Measurements from ENCODE around the gene PARP1.

The PARP1 gene

GRCh38 chr1:226441629-226442028, 33.7 kb upstream of the PARP1 start:
- H2BK120ac ChIP-seq (ENCODE audit: low read depth, low read length), result no peak overlapping the region
- H3K9me3 ChIP-seq (ENCODE audit: control insufficient read depth, low read length), result no peaks in the 10 kb centered on the region
- no peak overlapping the region for H3K27ac ChIP-seq (ENCODE audit: low read length, poor library complexity, severe bottlenecking)
- H3K14ac ChIP-seq (ENCODE audit: low read length in 2 of 2), result no peak overlapping the region
- no peak for DNase-seq
- peaks cover 3% of the 10 kb centered on the region for H3K4me1 ChIP-seq (ENCODE audit: control insufficient read depth, insufficient read depth, low read depth, low read length)
- no peak overlapping the region for H3K9ac ChIP-seq (ENCODE audit: low read length)
- H3K4ac ChIP-seq (ENCODE audit: low read depth in 1 of 2, low read length in 2 of 2), result no peak overlapping the region
- no peak overlapping the region for H2BK5ac ChIP-seq (ENCODE audit: low read depth, low read length, poor library complexity, severe bottlenecking)
- H3K79me1 ChIP-seq (replicated peaks; ENCODE audit: low read length, poor library complexity, severe bottlenecking), result no peaks in the 10 kb centered on the region
- H4K8ac ChIP-seq (ENCODE audit: low read length), result no peak overlapping the region
- peaks cover 20 to 40% of the 10 kb centered on the region in 2 experiments for H3K27me3 ChIP-seq (ENCODE audit: control insufficient read depth in 1 of 2, insufficient read depth in 1 of 2, low read length in 2 of 2)
- no peak overlapping the region for H4K91ac ChIP-seq (ENCODE audit: low read length)
- H2BK15ac ChIP-seq (ENCODE audit: low read depth, poor library complexity, severe bottlenecking), result no peak overlapping the region
- H2AK5ac ChIP-seq (ENCODE audit: low read length, severe bottlenecking), result no peak overlapping the region
- H2BK12ac ChIP-seq (ENCODE audit: low read length in 2 of 2), result no peak overlapping the region
- no peak overlapping the region for H3K18ac ChIP-seq (ENCODE audit: low read depth in 1 of 2, low read length in 2 of 2)
- H3K4me3 ChIP-seq (ENCODE audit: insufficient read depth in 1 of 2, low read depth in 1 of 2, low read length in 2 of 2), result no peak overlapping the region
- H2AFZ ChIP-seq (ENCODE audit: low read depth, low read length), result no peak overlapping the region
- H3K36me3 ChIP-seq (ENCODE audit: control insufficient read depth in 1 of 2, insufficient read depth in 2 of 2, low read depth in 1 of 2, low read length in 2 of 2), result no peaks in the 10 kb centered on the region
- 77% methylated on average over 6 of the region's 6 CpGs for WGBS
- no peak overlapping the region for H3K4me2 ChIP-seq (ENCODE audit: low read length, poor library complexity, severe bottlenecking)
- peak overlapping the region in 1 of 2 experiments; percentile 59 for H3K23ac ChIP-seq (ENCODE audit: low read length in 2 of 2)

- H4K91ac ChIP-seq (ENCODE audit: low read length), result no peak overlapping the region
- no peak overlapping the region for H4K8ac ChIP-seq (ENCODE audit: low read length)
- no peak overlapping the region for H3K4ac ChIP-seq (ENCODE audit: low read depth in 1 of 2, low read length in 2 of 2)
- H2BK120ac ChIP-seq (ENCODE audit: low read depth, low read length), result no peak overlapping the region
- H2BK15ac ChIP-seq (ENCODE audit: low read depth, poor library complexity, severe bottlenecking), result no peak overlapping the region
- no peak overlapping the region for H3K4me2 ChIP-seq (ENCODE audit: low read length, poor library complexity, severe bottlenecking)
- no peak overlapping the region for H3K4me3 ChIP-seq (ENCODE audit: insufficient read depth in 1 of 2, low read depth in 1 of 2, low read length in 2 of 2)
- WGBS, result 58% methylated on average over 4 of the region's 5 CpGs
- no peak for DNase-seq
- H2AFZ ChIP-seq (ENCODE audit: low read depth, low read length), result no peak overlapping the region
- H3K36me3 ChIP-seq (ENCODE audit: control insufficient read depth in 1 of 2, insufficient read depth in 2 of 2, low read depth in 1 of 2, low read length in 2 of 2), result no peaks in the 10 kb centered on the region
- H2BK12ac ChIP-seq (ENCODE audit: low read length in 2 of 2), result no peak overlapping the region
- H3K79me1 ChIP-seq (replicated peaks; ENCODE audit: low read length, poor library complexity, severe bottlenecking), result no peaks in the 10 kb centered on the region
- H2AK5ac ChIP-seq (ENCODE audit: low read length, severe bottlenecking), result no peak overlapping the region
- no peak overlapping the region for H3K18ac ChIP-seq (ENCODE audit: low read depth in 1 of 2, low read length in 2 of 2)
- H3K27me3 ChIP-seq (ENCODE audit: control insufficient read depth in 1 of 2, insufficient read depth in 1 of 2, low read length in 2 of 2), result peaks cover 22 to 39% of the 10 kb centered on the region in 2 experiments
- no peak overlapping the region for H3K9ac ChIP-seq (ENCODE audit: low read length)
- no peaks in the 10 kb centered on the region for H3K9me3 ChIP-seq (ENCODE audit: control insufficient read depth, low read length)
- peaks cover 3% of the 10 kb centered on the region for H3K4me1 ChIP-seq (ENCODE audit: control insufficient read depth, insufficient read depth, low read depth, low read length)
- no peak overlapping the region for H2BK5ac ChIP-seq (ENCODE audit: low read depth, low read length, poor library complexity, severe bottlenecking)
- no peak overlapping the region for H3K27ac ChIP-seq (ENCODE audit: low read length, poor library complexity, severe bottlenecking)
- no peak overlapping the region for H3K14ac ChIP-seq (ENCODE audit: low read length in 2 of 2)
- no peak overlapping the region for H3K23ac ChIP-seq (ENCODE audit: low read length in 2 of 2)
These were observed 32.6 kb upstream of the PARP1 start for GRCh38 chr1:226440512-226440911.

- Histone ChIP-seq H2AK5ac (ENCODE audit: low read length, severe bottlenecking) (no peak overlapping the region), H2BK120ac (ENCODE audit: low read depth, low read length) (no peak overlapping the region), H2BK12ac (ENCODE audit: low read length in 2 of 2) (no peak overlapping the region), H3K4ac (ENCODE audit: low read depth in 1 of 2, low read length in 2 of 2) (no peak overlapping the region), H3K79me1 (replicated peaks; ENCODE audit: low read length, poor library complexity, severe bottlenecking) (no peaks in the 10 kb centered on the region), H3K23ac (ENCODE audit: low read length in 2 of 2) (no peak overlapping the region), H3K27me3 (ENCODE audit: control insufficient read depth in 1 of 2, insufficient read depth in 1 of 2, low read length in 2 of 2) (peaks cover 23 to 48% of the 10 kb centered on the region in 2 experiments), H3K4me3 (ENCODE audit: insufficient read depth in 1 of 2, low read depth in 1 of 2, low read length in 2 of 2) (no peak overlapping the region), H4K91ac (ENCODE audit: low read length) (no peak overlapping the region), H3K4me1 (ENCODE audit: control insufficient read depth, insufficient read depth, low read depth, low read length) (peaks cover 1% of the 10 kb centered on the region), H2BK5ac (ENCODE audit: low read depth, low read length, poor library complexity, severe bottlenecking) (no peak overlapping the region), H4K8ac (ENCODE audit: low read length) (no peak overlapping the region), H2AFZ (ENCODE audit: low read depth, low read length) (no peak overlapping the region), H2BK15ac (ENCODE audit: low read depth, poor library complexity, severe bottlenecking) (no peak overlapping the region), H3K9ac (ENCODE audit: low read length) (no peak overlapping the region), H3K4me2 (ENCODE audit: low read length, poor library complexity, severe bottlenecking) (no peak overlapping the region), H3K14ac (ENCODE audit: low read length in 2 of 2) (no peak overlapping the region), H3K18ac (ENCODE audit: low read depth in 1 of 2, low read length in 2 of 2) (no peak overlapping the region), H3K27ac (ENCODE audit: low read length, poor library complexity, severe bottlenecking) (no peak overlapping the region), H3K9me3 (ENCODE audit: control insufficient read depth, low read length) (no peaks in the 10 kb centered on the region), H3K36me3 (ENCODE audit: control insufficient read depth in 1 of 2, insufficient read depth in 2 of 2, low read depth in 1 of 2, low read length in 2 of 2) (no peaks in the 10 kb centered on the region)
- no CpG with 5 or more reads among the region's 2 CpGs for WGBS
- peak; percentile 26 for DNase-seq
These were observed 30.1 kb upstream of the PARP1 start for GRCh38 chr1:226438007-226438406.

- Histone ChIP-seq H3K27ac (ENCODE audit: low read length, poor library complexity, severe bottlenecking) (no peak overlapping the region), H3K79me1 (replicated peaks; ENCODE audit: low read length, poor library complexity, severe bottlenecking) (no peaks in the 10 kb centered on the region), H3K9ac (ENCODE audit: low read length) (no peak overlapping the region), H3K23ac (ENCODE audit: low read length in 2 of 2) (no peak overlapping the region), H3K4ac (ENCODE audit: low read depth in 1 of 2, low read length in 2 of 2) (no peak overlapping the region), H3K4me1 (ENCODE audit: control insufficient read depth, insufficient read depth, low read depth, low read length) (no peaks in the 10 kb centered on the region), H3K14ac (ENCODE audit: low read length in 2 of 2) (no peak overlapping the region), H3K9me3 (ENCODE audit: control insufficient read depth, low read length) (no peaks in the 10 kb centered on the region), H2AK5ac (ENCODE audit: low read length, severe bottlenecking) (no peak overlapping the region), H3K36me3 (ENCODE audit: control insufficient read depth in 1 of 2, insufficient read depth in 2 of 2, low read depth in 1 of 2, low read length in 2 of 2) (no peaks in the 10 kb centered on the region), H2BK5ac (ENCODE audit: low read depth, low read length, poor library complexity, severe bottlenecking) (no peak overlapping the region), H2BK12ac (ENCODE audit: low read length in 2 of 2) (no peak overlapping the region), H4K91ac (ENCODE audit: low read length) (no peak overlapping the region), H4K8ac (ENCODE audit: low read length) (no peak overlapping the region), H3K18ac (ENCODE audit: low read depth in 1 of 2, low read length in 2 of 2) (no peak overlapping the region), H2BK15ac (ENCODE audit: low read depth, poor library complexity, severe bottlenecking) (no peak overlapping the region), H3K4me3 (ENCODE audit: insufficient read depth in 1 of 2, low read depth in 1 of 2, low read length in 2 of 2) (no peak overlapping the region), H3K4me2 (ENCODE audit: low read length, poor library complexity, severe bottlenecking) (no peak overlapping the region), H2AFZ (ENCODE audit: low read depth, low read length) (no peak overlapping the region), H2BK120ac (ENCODE audit: low read depth, low read length) (no peak overlapping the region), H3K27me3 (ENCODE audit: control insufficient read depth in 1 of 2, insufficient read depth in 1 of 2, low read length in 2 of 2) (peaks cover 23 to 53% of the 10 kb centered on the region in 2 experiments)
- WGBS, result 84% methylated on average over 6 of the region's 8 CpGs
- no peak for DNase-seq
These were observed 29.1 kb upstream of the PARP1 start for GRCh38 chr1:226436855-226437491.

Data from mesenchymal stem cell (in vitro differentiated cells and primary cell).